Measurements from ENCODE around the gene ZNF624.

- no peak for TF ChIP-seq CTCF (conservative IDR thresholded peaks at IDR 0.05)
- no peak for TF ChIP-seq ZFX (IDR thresholded peaks at IDR 0.05)
Measured at GRCh38 chr17:16652252-16652651, 1.4 kb downstream of the ZNF624 start.

Data from C4-2B (cell line).